Smooth muscle cell (in vitro differentiated cells): ENCODE measurements around the gene IMPA2. TPM values are rescaled to one million over a fixed set of nuclear protein-coding genes. Genes with fewer than 3 reads are reported as not detected.

Source experiments
- DNase-seq: peaks from one replicate; lab custom pipeline; 2025; ENCODE audit not compliant: unreplicated experiment; lab: John Stamatoyannopoulos, UW
- H2AFZ ChIP-seq: fragments of 200-600 bp; sonication (generic); 2 replicates; pipeline ENCODE4 v1.6.0; 2016; ENCODE audit warnings: antibody characterized with exemption, low read depth, mild to moderate bottlenecking
- H3F3A ChIP-seq: fragments of 200-600 bp; sonication (generic); 2 replicates; pipeline ENCODE4 v1.6.0; 2017; ENCODE audit warnings: antibody characterized with exemption, low read depth
- H3K27ac ChIP-seq: fragments of 200-600 bp; sonication (generic); 2 replicates; pipeline ENCODE4 v1.5.1; 2016; ENCODE audit warnings: low read depth, mild to moderate bottlenecking
- H3K27me3 ChIP-seq: fragments of 200-600 bp; sonication (generic); 2 replicates; pipeline ENCODE4 v1.6.1; 2016; ENCODE audit warnings: low read depth, mild to moderate bottlenecking
- H3K36me3 ChIP-seq: fragments of 200-600 bp; sonication (generic); 2 replicates; pipeline ENCODE4 v1.5.1; 2016; ENCODE audit warnings: low read depth
- H3K4me1 ChIP-seq: fragments of 200-600 bp; sonication (generic); 2 replicates; pipeline ENCODE4 v1.5.1; 2016; ENCODE audit warnings: low read depth
- H3K4me2 ChIP-seq: fragments of 200-600 bp; sonication (generic); 2 replicates; pipeline ENCODE4 v1.6.0; 2016; ENCODE audit warnings: mild to moderate bottlenecking
- H3K4me3 ChIP-seq: fragments of 200-600 bp; sonication (generic); 2 replicates; pipeline ENCODE4 v1.5.1; 2016; ENCODE audit warnings: mild to moderate bottlenecking
- H3K79me2 ChIP-seq: fragments of 200-600 bp; sonication (generic); 2 replicates; pipeline ENCODE4 v1.6.0; 2016; ENCODE audit warnings: low read depth, mild to moderate bottlenecking
- H3K9ac ChIP-seq: fragments of 200-600 bp; sonication (generic); 2 replicates; pipeline ENCODE4 v1.6.0; 2016; ENCODE audit warnings: low read depth
- H3K9me3 ChIP-seq: fragments of 200-600 bp; sonication (generic); replicated peaks from 2 replicates; pipeline ENCODE4 v1.5.1; 2016; ENCODE audit warnings: low read depth
- H4K20me1 ChIP-seq: fragments of 200-600 bp; sonication (generic); 2 replicates; pipeline ENCODE4 v1.6.0; 2016; ENCODE audit warnings: low read depth
- CTCF ChIP-seq: fragments of 200-600 bp; sonication (generic); IDR thresholded peaks from 2 replicates; pipeline ENCODE4 v1.5.1; 2017; ENCODE audit warnings: borderline replicate concordance, mild to moderate bottlenecking, antibody characterized with exemption; ENCODE audit not compliant: insufficient read depth, poor library complexity, severe bottlenecking
- WGBS: methylation state at CpG from one replicate; pipeline ENCODE4 v1.1.7; 2016; ENCODE audit warnings: low lambda C conversion rate; 5-methylcytosine and 5-hydroxymethylcytosine counted together
- polyA plus RNA-seq: library from polyadenylated mRNA; unstranded; fragments of >200 nt; fragmentation: Nextera tagmentation; extraction: Ambion mirVana; gene quantifications from 2 replicates; pipeline ENCODE4 v1.2.1, GENCODE V29; 2016
- total RNA-seq: library from RNA; depleted of rRNA; stranded (reverse); fragments of >200 nt; gene quantifications from 2 replicates; pipeline ENCODE4 v1.2.3, GENCODE V29; 2014

The IMPA2 gene
- total and polyA plus RNA-seq, 2 experiments from 2014 or later = 9.9 to 17.8 TPM

GRCh38 chr18:11975723-11976122, 5.6 kb upstream of the IMPA2 start:
- Histone ChIP-seq H3K9ac (no peak overlapping the region), H3K4me3 (no peak overlapping the region), H3K27ac (no peak overlapping the region), H3K36me3 (no peaks in the 10 kb centered on the region), H3K79me2 (no peaks in the 10 kb centered on the region), H4K20me1 (no peaks in the 10 kb centered on the region), H2AFZ (no peak overlapping the region), H3F3A (peaks cover 14% of the 10 kb centered on the region), H3K27me3 (no peaks in the 10 kb centered on the region), H3K4me1 (peaks cover 6% of the 10 kb centered on the region), H3K9me3 (no peaks in the 10 kb centered on the region), H3K4me2 (no peak overlapping the region)
- TF ChIP-seq CTCF = no peak
- WGBS = 95% methylated on average over 2 of the region's 2 CpGs
- DNase-seq = no peak

DNA sequence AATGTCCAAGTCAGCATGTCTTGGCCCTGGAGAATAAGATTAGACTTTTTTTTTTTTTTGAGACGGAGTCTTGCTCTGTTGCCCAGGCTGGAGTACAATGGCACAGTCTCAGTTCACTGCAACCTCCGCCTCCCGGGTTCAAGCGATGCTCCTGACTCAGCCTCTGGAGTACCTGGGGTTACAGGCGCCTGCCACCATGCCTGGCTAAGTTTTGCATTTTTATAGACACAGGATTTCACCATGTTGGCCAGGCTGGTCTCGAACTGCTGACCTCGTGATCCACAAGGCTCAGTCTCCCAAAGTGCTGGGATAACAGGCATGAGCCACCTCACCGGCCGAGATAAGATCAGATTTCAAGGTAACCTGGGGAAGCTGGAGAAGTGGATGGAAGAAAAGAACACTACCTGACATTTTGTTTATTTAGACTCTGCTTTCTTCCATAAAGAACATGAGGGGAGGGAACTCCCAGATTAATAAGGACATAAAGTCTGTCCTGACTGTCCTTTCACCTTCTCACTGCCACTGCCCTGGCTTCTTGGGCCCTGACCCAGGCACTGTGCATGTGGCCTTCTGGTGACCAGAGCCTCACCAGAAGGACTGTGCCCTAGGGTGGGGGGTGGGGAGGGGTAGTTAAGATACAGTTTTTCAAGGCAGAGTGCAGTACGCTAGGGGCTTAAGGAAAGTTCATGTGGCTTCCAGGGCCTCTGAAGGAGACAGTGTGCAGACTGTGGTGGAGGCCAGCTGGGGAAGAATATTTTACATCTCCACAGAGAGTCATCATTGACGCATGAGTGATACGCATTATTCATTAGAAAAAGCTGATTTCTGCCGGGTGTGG, 4.8 kb upstream of the IMPA2 start:
- 68% methylated on average over 13 of the region's 13 CpGs for WGBS
- H3K4me3 ChIP-seq = no peak overlapping the region
- no peak overlapping the region for H2AFZ ChIP-seq
- no peak overlapping the region for H3K9ac ChIP-seq
- H3K27me3 ChIP-seq = no peaks in the 10 kb centered on the region
- no peak overlapping the region for H3K4me2 ChIP-seq
- no peaks in the 10 kb centered on the region for H3K79me2 ChIP-seq
- H3F3A ChIP-seq = peaks cover 14% of the 10 kb centered on the region
- no peak for DNase-seq
- H3K27ac ChIP-seq = peak overlapping the region; percentile 65
- no peaks in the 10 kb centered on the region for H3K9me3 ChIP-seq
- no peaks in the 10 kb centered on the region for H3K36me3 ChIP-seq
- no peak for TF ChIP-seq CTCF
- H3K4me1 ChIP-seq = peaks cover 6% of the 10 kb centered on the region
- no peaks in the 10 kb centered on the region for H4K20me1 ChIP-seq

GRCh38 chr18:11977153-11977466, 4.2 kb upstream of the IMPA2 start:
- 24% methylated on average over 3 of the region's 3 CpGs for WGBS
- no peaks in the 10 kb centered on the region for H3K9me3 ChIP-seq
- H3F3A ChIP-seq = peaks cover 14% of the 10 kb centered on the region
- peak overlapping the region; percentile 65 for H3K27ac ChIP-seq
- no peak for TF ChIP-seq CTCF
- DNase-seq = no peak
- H3K4me3 ChIP-seq = no peak overlapping the region
- H3K27me3 ChIP-seq = no peaks in the 10 kb centered on the region
- no peaks in the 10 kb centered on the region for H3K36me3 ChIP-seq
- no peak overlapping the region for H2AFZ ChIP-seq
- H3K4me2 ChIP-seq = no peak overlapping the region
- no peaks in the 10 kb centered on the region for H4K20me1 ChIP-seq
- H3K9ac ChIP-seq = no peak overlapping the region
- no peaks in the 10 kb centered on the region for H3K79me2 ChIP-seq
- peaks cover 6% of the 10 kb centered on the region for H3K4me1 ChIP-seq

- Histone ChIP-seq H3K4me1 (peaks cover 24% of the 10 kb centered on the region), H3K9ac (no peak overlapping the region), H3K4me3 (no peak overlapping the region), H3K36me3 (no peaks in the 10 kb centered on the region), H3K79me2 (no peaks in the 10 kb centered on the region), H3F3A (peaks cover 14% of the 10 kb centered on the region), H3K4me2 (no peak overlapping the region), H2AFZ (no peak overlapping the region), H3K27me3 (no peaks in the 10 kb centered on the region), H4K20me1 (peaks cover 3% of the 10 kb centered on the region), H3K27ac (no peak overlapping the region), H3K9me3 (no peaks in the 10 kb centered on the region)
- DNase-seq = no peak
- WGBS = 66% methylated on average over 4 of the region's 4 CpGs
- no peak for TF ChIP-seq CTCF
Measured at GRCh38 chr18:11978956-11979355, 2.4 kb upstream of the IMPA2 start.
